OCI-LY7 (cell line): ENCODE results near the gene STAG1.

Experiments
- CTCF ChIP-seq: fragments of 200-600 bp; sonication (generic); conservative IDR thresholded peaks from 2 replicates; pipeline ENCODE4 v1.5.1; 2014; ENCODE audit warnings: mild to moderate bottlenecking, antibody characterized with exemption, low read length, moderate library complexity, mixed read lengths
- EZH2phosphoT487 ChIP-seq: fragments of 200-600 bp; sonication (generic); IDR thresholded peaks from 2 replicates; pipeline ENCODE4 v1.6.1; 2018; ENCODE audit warnings: low read depth, borderline replicate concordance, mild to moderate bottlenecking, mixed run types, antibody characterized with exemption, low read length, moderate library complexity, mixed read lengths

- TF ChIP-seq CTCF (no peak), EZH2phosphoT487 (no peak)
Observed at GRCh38 chr3:136559896-136560295, 192.3 kb downstream of the STAG1 start.
